ENCODE measurements around the gene ADARB2. TPM values are rescaled to one million over a fixed set of nuclear protein-coding genes. Genes with fewer than 3 reads are reported as not detected.
A peak's percentile ranks its signal among the peaks of the same experiment; 100 is the strongest.

The ADARB2 gene
- total and polyA plus RNA-seq, 4 experiments from 2014 or later: 13.5 to 14.1 TPM; not detected in 2

- H3K9me3 ChIP-seq (ENCODE audit: control insufficient read depth in 1 of 2, low read length in 2 of 2): no peaks in the 10 kb centered on the region
- Mint-ChIP-seq H3K27me3 (peaks cover 13% of the 10 kb centered on the region in 2 donors), H3K4me3 (no peak overlapping the region), H3K4me1 (no peaks in the 10 kb centered on the region), H3K27ac (peak overlapping the region in 1 of 7 donors; percentile 65), H3K36me3 (no peaks in the 10 kb centered on the region), H3K9me3 (peaks cover 0 to 1% (median 0%) of the 10 kb centered on the region in 8 donors)
- H3K27me3 ChIP-seq (ENCODE audit: insufficient read depth, low read length): no peaks in the 10 kb centered on the region
- CTCF ChIA-PET (ENCODE audit: partially characterized antibody): no interaction called here
- DNase-seq: no peak
- no peaks in the 10 kb centered on the region for H3K36me3 ChIP-seq (ENCODE audit: insufficient read depth, low read length)
- no peaks in the 10 kb centered on the region for H3K4me1 ChIP-seq (ENCODE audit: insufficient read depth, low read length)
- POLR2A ChIA-PET (ENCODE audit: partially characterized antibody): no interaction called here
- no peak overlapping the region for H3K27ac ChIP-seq (ENCODE audit: low read depth, low read length)
- no peak overlapping the region for H3K4me3 ChIP-seq (ENCODE audit: low read length in 2 of 2)
- intact Hi-C loops (cut with micrococcal nuclease): no loop called here
These were observed 202.5 kb downstream of the ADARB2 start for GRCh38 chr10:1534820-1535219.

GRCh38 chr10:1532636-1533035 is 204.7 kb downstream of the ADARB2 start:
- Mint-ChIP-seq H3K27me3 (peaks cover 13% of the 10 kb centered on the region in 2 donors), H3K27ac (no peak overlapping the region), H3K4me1 (no peaks in the 10 kb centered on the region), H3K4me3 (no peak overlapping the region), H3K9me3 (peaks cover 0 to 1% (median 0%) of the 10 kb centered on the region in 8 donors), H3K36me3 (no peaks in the 10 kb centered on the region)
- intact Hi-C loops (cut with micrococcal nuclease): no loop called here
- CTCF ChIA-PET (ENCODE audit: partially characterized antibody): no interaction called here
- DNase-seq: no peak
- Histone ChIP-seq H3K27ac (ENCODE audit: low read depth, low read length) (no peak overlapping the region), H3K36me3 (ENCODE audit: insufficient read depth, low read length) (no peaks in the 10 kb centered on the region), H3K4me1 (ENCODE audit: insufficient read depth, low read length) (no peaks in the 10 kb centered on the region), H3K27me3 (ENCODE audit: insufficient read depth, low read length) (no peaks in the 10 kb centered on the region), H3K9me3 (ENCODE audit: control insufficient read depth in 1 of 2, low read length in 2 of 2) (no peaks in the 10 kb centered on the region), H3K4me3 (ENCODE audit: low read length in 2 of 2) (no peak overlapping the region)
- POLR2A ChIA-PET (ENCODE audit: partially characterized antibody): no interaction called here

GRCh38 chr10:1531883-1532597 is 205.3 kb downstream of the ADARB2 start:
- no peak for DNase-seq
- ChIA-PET CTCF (ENCODE audit: partially characterized antibody) (no interaction called here), POLR2A (ENCODE audit: partially characterized antibody) (no interaction called here)
- H3K9me3 Mint-ChIP-seq: peaks cover 0 to 1% (median 0%) of the 10 kb centered on the region in 8 donors
- no peaks in the 10 kb centered on the region for H3K4me1 Mint-ChIP-seq
- H3K27me3 Mint-ChIP-seq: peaks cover 12 to 13% of the 10 kb centered on the region in 2 donors
- no peak overlapping the region for H3K27ac Mint-ChIP-seq
- H3K27me3 ChIP-seq (ENCODE audit: insufficient read depth, low read length): no peaks in the 10 kb centered on the region
- H3K27ac ChIP-seq (ENCODE audit: low read depth, low read length): no peak overlapping the region
- no peaks in the 10 kb centered on the region for H3K36me3 Mint-ChIP-seq
- no peak overlapping the region for H3K4me3 Mint-ChIP-seq
- no peak overlapping the region for H3K4me3 ChIP-seq (ENCODE audit: low read length in 2 of 2)
- intact Hi-C loops (cut with micrococcal nuclease): no loop called here
- no peaks in the 10 kb centered on the region for H3K4me1 ChIP-seq (ENCODE audit: insufficient read depth, low read length)
- no peaks in the 10 kb centered on the region for H3K36me3 ChIP-seq (ENCODE audit: insufficient read depth, low read length)
- H3K9me3 ChIP-seq (ENCODE audit: control insufficient read depth in 1 of 2, low read length in 2 of 2): no peaks in the 10 kb centered on the region

- H3K9me3 ChIP-seq (ENCODE audit: control insufficient read depth in 1 of 2, low read length in 2 of 2): no peaks in the 10 kb centered on the region
- Mint-ChIP-seq H3K27ac (no peak overlapping the region), H3K27me3 (peaks cover 12 to 13% of the 10 kb centered on the region in 2 donors), H3K9me3 (peaks cover 0 to 1% (median 0%) of the 10 kb centered on the region in 8 donors), H3K36me3 (no peaks in the 10 kb centered on the region), H3K4me1 (no peaks in the 10 kb centered on the region), H3K4me3 (no peak overlapping the region)
- ChIA-PET POLR2A (ENCODE audit: partially characterized antibody) (no interaction called here), CTCF (ENCODE audit: partially characterized antibody) (no interaction called here)
- no peak overlapping the region for H3K27ac ChIP-seq (ENCODE audit: low read depth, low read length)
- no peaks in the 10 kb centered on the region for H3K27me3 ChIP-seq (ENCODE audit: insufficient read depth, low read length)
- intact Hi-C loops (cut with micrococcal nuclease): no loop called here
- H3K4me1 ChIP-seq (ENCODE audit: insufficient read depth, low read length): no peaks in the 10 kb centered on the region
- no peak overlapping the region for H3K4me3 ChIP-seq (ENCODE audit: low read length in 2 of 2)
- DNase-seq: no peak
- H3K36me3 ChIP-seq (ENCODE audit: insufficient read depth, low read length): no peaks in the 10 kb centered on the region
These were observed 206.3 kb downstream of the ADARB2 start for GRCh38 chr10:1530871-1531517.

GRCh38 chr10:1529806-1530413 is 207.4 kb downstream of the ADARB2 start:
- ChIA-PET POLR2A (ENCODE audit: partially characterized antibody) (no interaction called here), CTCF (ENCODE audit: partially characterized antibody) (no interaction called here)
- no peaks in the 10 kb centered on the region for H3K36me3 ChIP-seq (ENCODE audit: insufficient read depth, low read length)
- peaks cover 0 to 2% (median 0%) of the 10 kb centered on the region in 4 donors for H3K4me1 Mint-ChIP-seq
- no peaks in the 10 kb centered on the region for H3K9me3 ChIP-seq (ENCODE audit: control insufficient read depth in 1 of 2, low read length in 2 of 2)
- peaks cover 0 to 1% (median 0%) of the 10 kb centered on the region in 8 donors for H3K9me3 Mint-ChIP-seq
- no peak overlapping the region for H3K4me3 ChIP-seq (ENCODE audit: low read length in 2 of 2)
- no peak overlapping the region for H3K4me3 Mint-ChIP-seq
- no peak overlapping the region for H3K27ac ChIP-seq (ENCODE audit: low read depth, low read length)
- no peaks in the 10 kb centered on the region for H3K36me3 Mint-ChIP-seq
- no peaks in the 10 kb centered on the region for H3K27me3 ChIP-seq (ENCODE audit: insufficient read depth, low read length)
- no peaks in the 10 kb centered on the region for H3K4me1 ChIP-seq (ENCODE audit: insufficient read depth, low read length)
- H3K27ac Mint-ChIP-seq: no peak overlapping the region
- no peak for DNase-seq
- intact Hi-C loops (cut with micrococcal nuclease): no loop called here
- peaks cover 11 to 16% of the 10 kb centered on the region in 2 donors for H3K27me3 Mint-ChIP-seq

- Histone ChIP-seq H3K27me3 (ENCODE audit: insufficient read depth, low read length) (no peaks in the 10 kb centered on the region), H3K36me3 (ENCODE audit: insufficient read depth, low read length) (no peaks in the 10 kb centered on the region), H3K4me3 (ENCODE audit: low read length in 2 of 2) (no peak overlapping the region), H3K9me3 (ENCODE audit: control insufficient read depth in 1 of 2, low read length in 2 of 2) (no peaks in the 10 kb centered on the region), H3K27ac (ENCODE audit: low read depth, low read length) (no peak overlapping the region), H3K4me1 (ENCODE audit: insufficient read depth, low read length) (no peaks in the 10 kb centered on the region)
- Mint-ChIP-seq H3K4me1 (peaks cover 0 to 2% (median 0%) of the 10 kb centered on the region in 4 donors), H3K27ac (no peak overlapping the region), H3K36me3 (no peaks in the 10 kb centered on the region), H3K9me3 (peaks cover 0 to 1% (median 0%) of the 10 kb centered on the region in 8 donors), H3K27me3 (peaks cover 9 to 11% of the 10 kb centered on the region in 2 donors), H3K4me3 (no peak overlapping the region)
- ChIA-PET POLR2A (ENCODE audit: partially characterized antibody) (no interaction called here), CTCF (ENCODE audit: partially characterized antibody) (no interaction called here)
- intact Hi-C loops (cut with micrococcal nuclease): no loop called here
- DNase-seq: no peak
These were observed 209.4 kb downstream of the ADARB2 start for GRCh38 chr10:1527951-1528350.

- Mint-ChIP-seq H3K4me3 (no peak overlapping the region), H3K9me3 (peaks cover 0 to 1% (median 0%) of the 10 kb centered on the region in 8 donors), H3K4me1 (peaks cover 0 to 2% (median 0%) of the 10 kb centered on the region in 4 donors), H3K27ac (no peak overlapping the region), H3K27me3 (peaks cover 11 to 14% of the 10 kb centered on the region in 2 donors), H3K36me3 (no peaks in the 10 kb centered on the region)
- Histone ChIP-seq H3K36me3 (ENCODE audit: insufficient read depth, low read length) (no peaks in the 10 kb centered on the region), H3K27ac (ENCODE audit: low read depth, low read length) (no peak overlapping the region), H3K4me1 (ENCODE audit: insufficient read depth, low read length) (no peaks in the 10 kb centered on the region), H3K9me3 (ENCODE audit: control insufficient read depth in 1 of 2, low read length in 2 of 2) (no peaks in the 10 kb centered on the region), H3K27me3 (ENCODE audit: insufficient read depth, low read length) (no peaks in the 10 kb centered on the region), H3K4me3 (ENCODE audit: low read length in 2 of 2) (no peak overlapping the region)
- ChIA-PET POLR2A (ENCODE audit: partially characterized antibody) (no interaction called here), CTCF (ENCODE audit: partially characterized antibody) (no interaction called here)
- DNase-seq: no peak
- intact Hi-C loops (cut with micrococcal nuclease): no loop called here
These were observed 210.8 kb downstream of the ADARB2 start for GRCh38 chr10:1526436-1527055.
